Hindlimb muscle (tissue), 1 donor: ENCODE measurements around the gene KLHL29. TPM values are rescaled to one million over a fixed set of nuclear protein-coding genes. Genes with fewer than 3 reads are reported as not detected.

Experiments used
- DNase-seq: peaks from one replicate; pipeline ENCODE4 v3.0.0-alpha.2; 2013
- polyA plus RNA-seq: library from polyadenylated mRNA; unstranded; fragments of 120-200 nt; gene quantifications from one replicate; pipeline ENCODE4 v1.2.1, GENCODE V29; 2013; ENCODE audit not compliant: insufficient read length

Gene KLHL29
- polyA plus RNA-seq, 1 donor, result 7.6 TPM

GRCh38 chr2:23687713-23688112, 302.7 kb downstream of the KLHL29 start:
- DNase-seq, result no peak

- DNase-seq, result no peak
These were observed 303.6 kb downstream of the KLHL29 start for GRCh38 chr2:23688486-23689130.

- DNase-seq, result no peak
These were observed 304.2 kb downstream of the KLHL29 start for GRCh38 chr2:23689131-23689700.

DNA sequence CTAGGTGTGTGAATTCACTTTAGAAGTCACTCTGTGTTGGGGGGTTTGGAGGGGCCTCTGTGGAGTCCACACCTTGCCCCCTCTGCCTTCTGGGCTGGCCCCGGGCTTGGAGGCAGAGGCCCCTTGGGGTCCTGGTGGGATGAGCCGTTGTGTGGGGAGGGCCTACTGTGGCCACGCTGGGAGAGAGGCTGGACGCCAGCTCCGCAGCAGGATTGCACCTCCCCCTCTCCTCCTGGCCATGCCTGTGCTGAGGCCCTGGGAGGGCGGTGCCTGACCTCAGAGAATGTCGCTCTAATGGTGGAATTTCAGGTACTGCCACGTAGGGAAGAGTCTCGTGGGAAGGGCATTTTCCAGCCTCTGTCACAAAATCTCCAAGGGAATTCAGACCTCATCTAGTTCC, 304.9 kb downstream of the KLHL29 start:
- DNase-seq, result no peak

DNA sequence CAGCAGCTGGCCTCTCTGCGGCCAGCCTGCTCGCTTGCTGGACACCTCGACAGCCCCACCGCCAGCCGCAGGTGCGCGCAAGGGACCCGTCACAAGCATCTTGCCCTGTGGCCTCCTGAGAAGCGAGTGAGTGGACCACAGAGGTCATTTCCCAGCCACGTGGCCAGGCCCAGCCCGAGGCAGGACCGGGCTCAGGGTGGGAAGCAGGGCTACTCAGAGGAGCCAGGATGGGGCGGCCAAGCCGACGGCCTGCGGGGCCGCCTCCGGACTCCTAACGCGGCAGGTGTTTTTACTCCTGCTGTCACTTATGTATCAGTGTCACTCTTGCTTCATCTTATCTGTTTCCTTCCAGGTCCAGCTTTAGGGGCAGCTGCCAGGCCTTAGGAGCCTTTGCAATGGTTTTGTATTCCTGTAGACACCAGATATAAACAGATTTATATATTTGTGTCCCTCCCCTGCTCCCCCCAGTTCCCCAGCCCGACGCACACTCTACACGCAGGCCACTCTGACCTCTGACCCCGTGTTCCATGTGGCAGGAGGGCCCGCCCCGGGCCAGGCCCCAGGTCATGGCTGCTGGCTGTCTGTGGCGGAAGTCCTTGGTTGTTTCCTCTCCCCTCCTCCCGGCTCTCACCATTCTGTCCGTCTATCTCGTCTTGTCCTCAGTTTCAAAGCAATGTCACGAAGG, 305.6 kb downstream of the KLHL29 start:
- no peak for DNase-seq

DNA sequence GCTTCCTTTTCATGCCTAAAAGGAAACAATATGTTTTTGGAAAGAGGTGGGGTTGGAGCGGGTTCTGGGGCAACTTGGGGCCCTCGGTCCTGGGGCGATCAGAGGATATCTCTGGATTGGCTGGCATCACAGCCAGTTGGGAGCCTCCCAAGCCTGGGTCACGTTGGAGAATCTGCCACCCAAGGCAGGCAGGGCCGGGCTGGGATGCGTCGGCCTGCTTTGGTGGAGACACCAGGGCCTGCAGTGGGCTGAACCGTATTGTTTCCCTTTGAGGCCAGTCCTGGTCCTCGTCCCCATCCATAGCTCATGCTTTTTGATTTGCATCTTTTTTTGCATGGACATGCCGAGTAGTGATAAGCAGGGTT, 306.1 kb downstream of the KLHL29 start:
- no peak for DNase-seq

- DNase-seq, result no peak
These were observed 306.6 kb downstream of the KLHL29 start for GRCh38 chr2:23691565-23691964.

GRCh38 chr2:23692263-23692662, 307.3 kb downstream of the KLHL29 start:
- DNase-seq, result no peak

DNA sequence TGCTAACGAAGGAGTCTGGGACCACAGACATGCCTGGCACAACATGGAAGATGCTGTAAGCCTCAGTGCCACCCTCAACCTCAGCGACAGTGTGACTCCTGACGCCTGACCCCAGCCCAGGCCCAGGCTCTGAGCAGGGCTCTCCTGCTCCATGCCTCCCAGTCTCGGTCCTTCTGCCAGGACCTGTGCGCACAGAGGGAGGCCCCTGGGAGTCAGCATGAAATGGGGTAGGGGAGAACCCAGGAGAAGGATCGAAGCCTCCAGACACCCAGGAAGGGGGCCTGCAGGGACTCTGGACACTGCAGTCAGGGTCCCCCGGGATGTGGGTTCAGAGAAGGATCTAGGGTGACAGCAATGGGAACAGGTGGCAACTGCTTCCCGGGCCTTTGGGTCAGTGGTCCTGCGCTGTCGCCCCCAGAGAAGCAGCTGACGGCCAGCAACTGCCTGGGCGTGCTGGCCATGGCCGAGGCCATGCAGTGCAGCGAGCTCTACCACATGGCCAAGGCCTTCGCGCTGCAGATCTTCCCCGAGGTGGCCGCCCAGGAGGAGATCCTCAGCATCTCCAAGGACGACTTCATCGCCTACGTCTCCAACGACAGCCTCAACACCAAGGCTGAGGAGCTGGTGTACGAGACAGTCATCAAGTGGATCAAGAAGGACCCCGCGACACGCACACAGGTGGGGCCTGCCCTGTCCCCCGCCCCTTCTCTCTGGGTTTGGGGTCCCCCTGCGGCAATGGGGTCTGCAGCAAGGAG, 308.0 kb downstream of the KLHL29 start:
- DNase-seq, result no peak

DNA sequence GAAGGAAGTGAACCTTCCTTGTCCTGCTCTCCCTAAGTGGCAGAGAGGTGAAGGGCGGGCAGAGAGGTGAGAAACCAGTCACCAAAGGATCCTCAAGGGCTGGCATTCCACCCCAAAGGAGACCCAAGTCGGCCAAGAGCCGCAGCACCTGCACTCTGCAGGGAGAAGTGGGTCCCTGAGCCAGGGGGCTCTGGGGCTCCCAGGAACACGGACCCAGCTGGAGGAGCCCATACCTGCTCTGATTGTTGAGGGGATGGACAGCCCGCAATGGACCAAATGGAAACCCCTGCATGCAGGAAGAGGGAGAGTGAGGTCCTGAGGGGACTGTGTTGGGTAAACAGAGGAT, 308.6 kb downstream of the KLHL29 start:
- DNase-seq, result no peak

DNA sequence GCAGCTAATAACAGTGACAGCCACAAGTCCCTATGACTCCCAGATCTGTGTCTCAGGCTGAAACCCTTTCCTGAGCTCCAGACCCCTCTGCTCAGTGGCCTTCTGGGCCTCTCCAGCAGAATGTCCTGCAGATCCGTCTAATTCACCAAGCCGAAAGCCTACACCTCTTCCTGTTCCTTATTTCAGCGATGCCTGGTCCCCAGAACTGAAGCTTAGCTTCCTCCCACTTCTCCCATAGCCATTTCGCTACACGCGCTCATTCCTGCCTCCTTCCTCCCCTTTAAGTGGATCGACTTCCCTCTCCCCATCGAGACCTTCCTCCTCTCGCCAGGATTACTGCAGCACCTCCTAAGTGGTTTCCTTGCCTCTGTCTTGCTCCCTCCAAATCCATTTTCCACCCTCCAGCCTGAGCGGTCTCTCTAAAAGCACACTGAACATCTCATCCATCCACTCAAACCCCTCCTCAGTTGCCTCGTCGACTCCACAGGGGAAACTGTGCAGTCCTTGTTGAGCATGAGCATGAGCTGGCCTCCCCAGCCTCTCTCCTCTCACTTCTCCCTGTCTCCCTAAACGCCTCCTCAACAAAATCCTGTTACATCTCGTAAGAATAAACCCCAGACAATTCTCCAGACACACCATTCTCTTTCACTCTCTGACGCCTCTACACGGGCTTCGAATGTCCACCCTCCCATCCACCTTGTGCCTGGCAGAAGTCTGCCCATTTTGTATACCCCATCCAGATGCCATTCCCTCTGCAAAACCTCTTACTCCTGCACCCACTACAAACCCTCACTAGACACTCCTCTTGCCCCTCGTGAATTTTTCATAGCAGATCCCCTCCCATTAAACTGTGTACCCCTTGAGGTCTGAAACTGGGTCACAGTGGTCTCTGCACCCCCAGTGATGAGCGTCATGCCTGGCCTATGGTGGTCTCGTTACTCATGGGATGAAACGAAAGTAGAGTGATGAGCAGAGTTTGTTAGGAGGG, 309.4 kb downstream of the KLHL29 start:
- DNase-seq, result no peak

GRCh38 chr2:23695214-23695889, 310.4 kb downstream of the KLHL29 start:
- DNase-seq, result no peak

- DNase-seq, result no peak
These were observed 311.1 kb downstream of the KLHL29 start for GRCh38 chr2:23695890-23696751.

DNA sequence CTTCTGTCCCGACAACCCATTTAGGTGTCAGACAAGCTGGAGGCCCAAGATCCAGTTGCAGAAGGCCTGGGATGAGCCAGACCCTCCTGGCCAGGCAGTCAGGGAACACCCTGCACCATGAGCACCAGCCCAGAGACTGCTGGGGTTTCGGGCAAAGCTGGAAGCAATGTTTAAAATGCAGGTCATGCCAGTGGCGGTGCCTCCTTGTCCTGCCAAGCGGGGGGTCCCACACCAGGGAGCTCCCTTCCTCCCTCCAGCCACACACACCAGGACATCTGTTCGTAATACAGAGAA, 311.7 kb downstream of the KLHL29 start:
- DNase-seq, result no peak

DNA sequence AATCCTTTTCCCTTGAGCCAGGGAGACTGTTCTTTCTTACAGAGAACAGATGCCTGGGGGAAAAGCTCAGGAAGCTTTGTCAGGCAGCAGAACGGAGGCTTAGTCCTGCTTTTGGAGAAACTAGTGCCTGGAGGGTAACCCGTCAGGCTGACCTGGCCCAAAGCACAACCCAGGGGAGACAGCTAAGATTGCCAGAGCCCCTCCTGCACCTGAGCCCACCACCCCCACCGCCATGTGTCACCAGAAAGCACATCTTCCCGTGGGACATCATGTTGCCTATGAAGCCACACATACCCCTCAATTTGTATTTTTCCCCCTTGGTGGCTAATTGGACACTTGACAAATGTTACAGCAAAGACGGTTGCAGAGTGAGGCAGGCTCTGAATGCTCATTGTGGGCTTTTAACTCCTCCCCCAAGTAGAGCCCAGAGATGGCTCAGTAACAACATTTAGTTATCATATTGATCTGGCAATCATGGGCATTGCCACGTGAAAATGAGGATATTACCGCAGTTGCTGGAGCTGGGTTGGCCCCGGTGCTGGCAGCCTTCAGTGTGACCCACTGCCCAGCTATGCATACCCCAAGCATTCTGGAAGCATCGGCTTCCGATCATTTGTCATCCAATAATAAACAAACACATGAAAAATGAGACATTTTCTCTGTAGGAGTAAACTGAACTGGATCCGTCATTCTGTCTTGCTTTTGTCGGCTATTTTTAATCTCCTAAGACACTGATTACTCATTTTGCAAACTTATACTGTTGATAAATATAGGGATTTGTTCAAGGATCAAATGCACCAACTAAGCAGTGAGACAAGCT, 312.5 kb downstream of the KLHL29 start:
- DNase-seq, result no peak

GRCh38 chr2:23698116-23698693, 313.2 kb downstream of the KLHL29 start:
- no peak for DNase-seq

GRCh38 chr2:23698721-23699579, 314.0 kb downstream of the KLHL29 start:
- DNase-seq, result peak; percentile 31

- no peak for DNase-seq
These were observed 314.6 kb downstream of the KLHL29 start for GRCh38 chr2:23699580-23699925.

- DNase-seq, result no peak
These were observed 315.6 kb downstream of the KLHL29 start for GRCh38 chr2:23700627-23701026.
